GM18498 (cell line): ENCODE measurements around the gene TYW1.
"Not testable (repeated sequence)": the region's sequence is repeated elsewhere in the genome, so short reads cannot be mapped to it uniquely, and the experiment has no call there.

ENCODE experiments used
- ATAC-seq: cut with Tn5 transposase; IDR thresholded peaks from one replicate; pipeline ENCODE4 v1.9.1; 2021; ENCODE audit warnings: mild to moderate bottlenecking, moderate library complexity; ENCODE audit not compliant: unreplicated experiment

TYW1 gene

GRCh38 chr7:66994691-66995049 is 2.0 kb upstream of the TYW1 start:
- peak; percentile 40 for ATAC-seq

DNA sequence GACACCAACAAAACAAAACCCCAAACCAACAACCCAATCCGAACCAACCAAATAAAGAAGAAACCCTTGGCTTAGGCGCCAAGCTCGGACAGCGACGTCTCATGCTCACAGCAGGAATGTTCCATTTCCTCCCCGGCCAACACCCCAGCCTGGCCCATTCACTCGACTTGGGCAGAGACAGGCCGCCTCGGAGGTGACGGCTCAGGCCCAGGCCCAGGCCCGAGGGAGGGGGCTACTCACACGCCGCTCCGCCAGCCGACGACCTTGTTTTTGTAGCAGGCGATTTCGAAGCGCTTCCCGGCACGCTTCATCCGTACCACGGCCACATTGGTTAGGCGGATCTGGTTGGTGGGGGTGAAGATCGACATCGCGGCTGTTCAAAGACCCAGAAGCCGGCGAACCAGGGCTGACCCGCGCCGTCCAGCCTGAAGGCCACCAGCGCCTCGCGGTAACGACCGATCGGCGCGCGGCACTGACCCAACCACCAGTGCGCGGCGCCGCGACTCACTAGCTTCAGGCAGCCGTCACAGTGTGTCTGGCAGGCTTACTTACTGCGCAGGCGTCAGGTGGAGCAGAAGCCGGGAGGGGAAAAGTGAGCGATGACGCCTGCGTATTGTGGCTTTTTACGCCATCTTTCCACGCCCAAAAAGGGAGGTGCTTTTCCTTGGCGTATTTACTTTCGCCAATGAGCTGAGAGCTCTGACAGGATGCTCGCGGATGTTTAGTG is 1.4 kb upstream of the TYW1 start, which contains the start of gene SBDS:
SBDS (minus strand) TSS at position 537 of the 727 bp plus-strand sequence; CDS start at position 368, 169 bp downstream.
- peak; percentile 69 for ATAC-seq

DNA sequence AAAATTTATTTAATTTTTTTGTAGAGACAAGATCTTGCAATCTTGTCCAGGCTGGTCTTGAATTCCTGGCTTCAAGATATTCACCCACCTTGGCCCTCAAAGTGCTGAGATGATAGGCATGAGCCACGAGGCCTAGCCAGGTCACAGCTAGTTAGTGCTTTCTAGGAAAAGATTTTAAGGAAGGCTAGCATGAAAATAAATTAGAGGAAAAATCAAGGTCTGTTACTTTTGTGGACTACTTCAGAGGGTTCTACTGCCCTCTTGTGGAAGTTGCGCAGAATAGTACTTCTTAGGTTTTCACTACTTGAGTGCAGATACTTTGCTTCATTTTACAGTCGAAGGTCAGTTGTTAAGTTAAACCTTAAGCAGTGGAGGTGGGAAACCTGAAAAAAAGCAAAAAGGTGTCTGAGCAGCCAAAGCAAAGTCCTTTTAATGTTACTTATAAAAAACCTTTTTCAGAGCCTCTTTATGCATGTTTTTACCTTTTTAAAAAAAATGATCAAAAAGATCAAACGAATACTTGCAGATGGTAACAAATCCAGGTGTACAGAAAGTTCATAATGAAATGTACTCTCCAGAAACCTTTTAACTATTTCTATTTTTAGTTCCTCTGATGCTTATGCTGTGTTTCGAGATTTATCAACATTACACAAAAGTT is 4.1 kb downstream of the TYW1 start:
- not testable (repeated sequence) for ATAC-seq

DNA sequence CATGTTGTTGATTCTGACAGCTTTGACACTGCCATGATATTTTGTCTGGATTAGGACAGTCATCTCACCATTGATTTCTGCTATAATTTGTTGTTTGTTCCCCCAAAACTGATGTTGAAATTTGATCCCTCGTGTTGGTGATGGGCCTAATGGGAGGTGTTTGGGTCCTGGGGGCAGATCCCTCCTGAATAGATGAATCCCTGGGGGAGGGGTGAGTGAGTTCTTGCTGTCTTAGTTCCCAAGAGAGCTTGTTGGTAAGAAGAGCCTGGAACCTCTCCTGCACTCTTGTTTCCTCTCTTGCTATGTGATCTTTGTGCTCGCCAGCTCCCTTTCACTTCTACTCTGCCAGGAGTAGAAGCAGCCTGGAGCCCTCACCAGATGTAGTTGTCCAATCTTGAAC is 7.5 kb downstream of the TYW1 start:
- ATAC-seq = not testable (repeated sequence)

DNA sequence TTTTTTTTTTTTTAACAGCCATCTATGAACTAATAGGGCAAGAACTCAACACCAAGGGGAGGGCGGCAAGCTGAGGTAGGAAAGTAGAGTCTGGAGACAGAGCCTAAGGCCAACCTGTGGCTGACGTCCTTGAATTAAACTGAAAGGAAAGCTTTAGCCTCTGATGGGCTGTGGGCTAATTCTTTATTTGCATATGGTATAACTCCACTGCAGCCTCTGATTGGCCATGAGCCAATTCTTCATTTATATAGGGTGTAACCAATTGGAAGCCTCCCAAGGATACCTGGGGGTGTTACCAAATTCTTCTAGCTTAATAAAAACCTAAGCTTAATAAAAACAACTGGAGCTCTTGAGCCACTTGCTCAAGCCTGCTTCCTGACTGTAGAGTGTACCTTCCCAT is 10.3 kb downstream of the TYW1 start:
- no peak for ATAC-seq

GRCh38 chr7:67008260-67008659 is 11.6 kb downstream of the TYW1 start:
- no peak for ATAC-seq

GRCh38 chr7:67009677-67010076 is 13.0 kb downstream of the TYW1 start:
- ATAC-seq = not testable (repeated sequence)

DNA sequence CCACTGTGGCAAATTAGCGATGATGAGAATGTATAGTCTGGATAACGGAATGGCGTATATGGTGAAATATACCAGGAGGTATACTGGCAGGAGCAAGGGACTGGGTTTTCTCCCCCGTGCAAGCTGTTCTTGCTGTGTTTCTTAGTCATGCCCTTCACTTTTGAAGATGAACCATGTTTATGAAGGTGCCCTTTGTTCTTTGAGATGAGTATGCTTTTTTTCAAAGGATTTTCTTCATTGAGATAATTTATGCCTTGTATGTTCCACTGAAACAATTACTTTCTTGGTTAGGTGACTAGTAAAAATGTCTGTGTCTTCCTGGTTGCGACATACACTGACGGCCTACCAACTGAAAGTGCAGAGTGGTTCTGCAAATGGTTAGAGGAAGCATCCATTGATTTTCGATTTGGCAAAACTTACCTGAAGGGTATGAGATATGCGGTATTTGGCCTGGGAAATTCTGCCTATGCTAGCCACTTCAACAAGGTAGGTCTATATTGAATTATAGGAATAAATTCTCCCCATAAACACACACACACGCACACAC is 17.5 kb downstream of the TYW1 start:
- ATAC-seq = not testable (repeated sequence)

- not testable (repeated sequence) for ATAC-seq
Measured at GRCh38 chr7:67017971-67018370, 21.3 kb downstream of the TYW1 start.

GRCh38 chr7:67018940-67019339 is 22.3 kb downstream of the TYW1 start:
- no peak for ATAC-seq

DNA sequence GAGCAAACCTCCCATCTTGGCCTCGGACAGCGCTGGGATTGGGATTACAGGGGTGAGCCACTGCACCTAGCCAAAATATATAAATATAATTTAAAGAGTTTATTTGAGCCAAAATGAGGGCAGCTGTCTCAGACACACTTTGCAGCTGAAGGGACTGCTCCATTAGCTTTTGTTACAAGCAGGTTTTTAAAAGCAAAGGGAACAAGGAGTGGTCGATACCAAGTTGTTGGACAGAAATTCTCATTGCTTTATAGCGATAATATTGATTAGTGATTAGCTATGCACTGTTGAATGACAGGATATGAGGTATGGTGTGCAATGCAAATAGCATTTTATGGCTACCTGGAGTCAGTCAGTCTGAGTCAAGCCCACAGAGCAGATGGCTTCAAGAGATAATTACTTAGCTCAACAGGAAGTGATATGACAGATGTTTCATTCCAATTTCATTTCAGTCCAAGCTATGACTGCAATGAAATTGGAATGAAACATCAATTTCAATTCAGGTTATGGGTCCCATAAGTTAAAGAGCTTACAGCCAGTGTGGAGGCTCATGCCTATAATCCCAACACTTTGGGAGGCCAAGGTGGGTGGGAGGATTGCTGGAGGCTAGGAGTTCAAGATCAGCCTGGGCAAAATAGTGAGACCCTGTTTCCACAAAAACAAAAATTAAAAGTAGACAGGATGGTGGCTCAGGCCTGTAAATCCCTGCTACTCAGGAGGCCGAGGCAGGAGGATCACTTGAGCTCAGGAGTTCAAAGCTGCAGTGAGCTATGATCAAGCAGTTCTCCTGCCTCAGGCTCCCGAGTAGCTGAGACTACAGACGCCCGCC is 23.1 kb downstream of the TYW1 start:
- no peak for ATAC-seq

- ATAC-seq = no peak
Measured at GRCh38 chr7:67021260-67021659, 24.6 kb downstream of the TYW1 start.

- ATAC-seq = no peak
Measured at GRCh38 chr7:67022511-67022910, 25.9 kb downstream of the TYW1 start.

DNA sequence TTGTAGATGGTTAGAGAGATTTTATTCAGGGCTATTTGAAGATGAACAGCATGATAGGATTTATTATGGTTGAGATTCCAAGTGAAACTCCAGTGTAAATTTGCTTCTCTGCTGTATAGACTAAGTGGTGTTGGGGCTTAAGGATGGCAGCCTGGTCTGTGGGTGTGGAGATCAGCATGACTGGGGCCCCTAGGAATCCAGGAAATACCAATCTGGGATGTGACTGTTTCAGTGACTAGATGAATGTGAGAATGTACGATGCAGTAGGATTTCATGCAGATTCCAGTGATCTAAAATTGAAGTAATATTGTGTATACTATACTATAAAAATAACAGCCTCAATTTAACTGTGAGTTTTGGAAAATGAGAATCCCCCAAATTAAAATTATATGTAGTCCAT is 28.8 kb downstream of the TYW1 start:
- ATAC-seq = not testable (repeated sequence)

DNA sequence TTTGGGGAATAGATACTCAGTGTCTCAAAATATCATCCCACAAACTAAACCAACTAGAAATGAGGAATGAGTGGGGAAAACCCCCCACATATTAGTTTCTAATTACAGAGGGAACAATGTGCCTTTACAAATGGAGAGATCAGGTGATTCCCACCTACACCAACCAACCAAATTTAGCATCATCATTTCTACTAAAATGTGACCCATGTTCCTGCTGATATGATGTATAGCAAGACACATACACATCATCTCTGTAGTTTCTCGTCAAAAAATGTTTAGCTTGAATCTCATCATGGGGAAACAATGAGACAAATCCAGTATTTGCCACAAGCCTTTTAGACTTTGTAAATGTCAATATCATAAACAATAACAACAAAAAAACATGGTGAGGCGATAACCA is 35.1 kb downstream of the TYW1 start:
- not testable (repeated sequence) for ATAC-seq

- no peak for ATAC-seq
Measured at GRCh38 chr7:67033251-67033650, 36.6 kb downstream of the TYW1 start.

DNA sequence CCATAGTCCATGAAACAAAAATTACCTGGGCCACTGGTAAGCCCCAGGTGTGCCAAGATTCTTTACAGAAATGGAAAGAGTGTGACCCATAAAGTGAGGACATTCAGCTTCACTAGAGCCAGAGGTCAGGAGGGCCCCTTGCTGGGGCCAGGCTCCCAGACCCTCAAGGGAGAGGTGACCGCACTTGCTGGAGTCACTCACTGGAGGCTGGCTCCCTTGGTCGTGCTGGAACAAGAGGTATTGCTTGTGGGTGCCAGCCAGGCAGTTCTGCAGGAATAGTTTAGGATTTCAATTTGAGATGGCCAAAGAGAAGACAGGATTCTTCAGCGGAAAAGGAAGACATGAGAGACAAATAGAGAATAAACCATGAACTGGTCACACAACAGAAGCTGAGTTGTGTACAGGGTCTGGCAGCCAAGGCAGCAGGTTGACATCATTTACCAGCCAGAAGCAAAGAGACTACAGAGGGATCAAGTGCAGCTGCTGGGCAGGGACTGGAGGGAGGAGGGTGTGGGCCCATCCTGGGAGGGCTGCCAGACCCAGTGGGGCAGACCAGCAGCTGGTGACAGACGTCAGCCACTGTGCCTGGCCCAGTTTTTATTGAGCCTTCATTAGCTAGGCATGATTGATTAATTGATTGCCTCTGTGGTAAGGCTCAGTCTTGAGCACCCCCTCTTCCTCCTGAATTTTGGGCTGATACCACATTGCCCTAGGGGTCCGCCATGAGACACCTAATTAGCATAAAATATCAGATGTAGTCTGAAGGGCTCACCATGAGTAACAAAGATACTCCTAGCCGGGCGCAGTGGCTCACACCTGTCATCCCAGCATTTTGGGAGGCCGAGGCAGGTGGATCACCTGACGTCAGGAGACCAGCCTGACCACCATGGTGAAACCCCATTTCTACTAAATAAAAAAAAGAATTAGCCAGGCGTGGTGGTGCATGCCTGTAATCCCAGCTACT is 40.1 kb downstream of the TYW1 start:
- ATAC-seq = not testable (repeated sequence)

GRCh38 chr7:67040832-67041231 is 44.2 kb downstream of the TYW1 start:
- ATAC-seq = not testable (repeated sequence)

GRCh38 chr7:67042781-67043558 is 46.3 kb downstream of the TYW1 start:
- not testable (repeated sequence) for ATAC-seq
